Posterior vena cava (tissue), 2 donors: ENCODE measurements around the gene GJB4. TPM values are rescaled to one million over a fixed set of nuclear protein-coding genes. Genes with fewer than 3 reads are reported as not detected.
"Not testable (repeated sequence)": the region's sequence is repeated elsewhere in the genome, so short reads cannot be mapped to it uniquely, and the experiment has no call there.

Experiments used
- DNase-seq: peaks from one replicate; pipeline ENCODE4 v3.0.0-alpha.2; 2020; ENCODE audit warnings: low spot score
- intact Hi-C, 2 donors: fragments of 100-400 bp; cut with DNase I; formaldehyde crosslinking; loops; one replicate each; pipeline versions ENCODE4 v1.14.1 to v1.14.2; 2022 to 2023
- total RNA-seq, 2 donors: library from RNA; stranded (reverse); fragmentation: NEBNext Ultra II Directional; extraction: Animal tissue kit (Norgen Biotek cat#: 25700); gene quantifications; one replicate each; pipeline ENCODE4 v1.2.1, GENCODE V29; 2021
- donor health status: DM: yes; HTN: yes; CAD: no.
- donor health status: DM: yes; HTN: yes; CAD: no.

The GJB4 gene
- total RNA-seq, 2 donors from 2014 or later = not detected

DNA sequence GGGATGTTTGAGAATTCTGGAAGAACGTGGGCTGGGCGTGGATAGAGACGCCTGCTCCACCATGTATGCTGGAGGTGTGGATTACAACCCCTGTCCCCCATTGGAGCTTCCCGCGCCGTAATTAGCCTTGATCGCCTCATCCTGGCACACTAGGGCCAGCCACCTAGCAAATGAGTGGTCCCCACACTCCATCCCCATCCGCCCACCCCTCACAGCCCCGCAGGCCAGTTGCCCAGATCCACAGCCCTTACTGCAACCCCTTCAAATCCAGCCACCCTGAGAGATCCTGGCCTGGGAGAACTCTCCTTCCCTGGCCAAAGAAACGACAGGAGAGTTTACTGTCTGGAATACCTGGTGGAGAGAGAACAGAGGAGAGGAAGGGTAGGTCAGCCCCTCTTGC, 32.9 kb downstream of the GJB4 start:
- intact Hi-C loops = no loop called here
- DNase-seq = no peak

- DNase-seq = no peak
- intact Hi-C loops = no loop called here
Measured at GRCh38 chr1:34792868-34793727, 33.6 kb downstream of the GJB4 start, which contains the start of gene GJA4. TSS of gene GJA4 (plus strand) at chr1:34792999. CDS start at chr1:34794214, 1,215 bp downstream.

GRCh38 chr1:34794001-34794789, 34.7 kb downstream of the GJB4 start:
- intact Hi-C loops = no loop called here
- no peak for DNase-seq

- intact Hi-C loops = no loop called here
Measured at GRCh38 chr1:34794790-34795180, 35.2 kb downstream of the GJB4 start.

GRCh38 chr1:34795916-34796315, 36.4 kb downstream of the GJB4 start:
- intact Hi-C loops = no loop called here
- no peak for DNase-seq

More at GRCh38 chr1:34794790-34795180, 35.2 kb downstream of the GJB4 start:
- DNase-seq = no peak

- no peak for DNase-seq
- intact Hi-C loops = no loop called here
Measured at GRCh38 chr1:34796990-34797389, 37.5 kb downstream of the GJB4 start.

GRCh38 chr1:34800214-34800613, 40.7 kb downstream of the GJB4 start:
- no peak for DNase-seq
- intact Hi-C loops = no loop called here

- intact Hi-C loops = no loop called here
- DNase-seq = no peak
Measured at GRCh38 chr1:34803770-34804169, 44.2 kb downstream of the GJB4 start.

DNA sequence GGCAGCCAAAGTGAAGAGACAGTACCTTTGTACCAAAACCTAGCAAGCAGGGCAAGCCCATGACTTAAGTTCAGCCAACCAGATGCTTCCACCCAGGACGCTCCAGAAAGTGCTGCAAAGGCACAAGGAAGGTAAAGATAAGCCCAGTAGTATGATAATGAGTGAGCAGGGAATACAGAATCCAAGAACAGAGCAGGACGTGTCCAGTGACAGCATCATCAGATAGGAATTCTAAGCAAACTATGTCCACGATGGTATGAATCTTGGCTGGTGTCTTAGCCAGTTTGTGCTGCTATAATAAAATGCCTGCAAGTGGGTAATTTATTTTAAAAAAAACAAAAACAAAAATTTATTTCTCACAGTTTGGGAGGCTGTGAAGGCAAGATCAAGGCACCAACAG, 46.9 kb downstream of the GJB4 start:
- no peak for DNase-seq
- intact Hi-C loops = no loop called here

GRCh38 chr1:34808051-34808810, 48.7 kb downstream of the GJB4 start:
- no peak for DNase-seq
- intact Hi-C loops = no loop called here

DNA sequence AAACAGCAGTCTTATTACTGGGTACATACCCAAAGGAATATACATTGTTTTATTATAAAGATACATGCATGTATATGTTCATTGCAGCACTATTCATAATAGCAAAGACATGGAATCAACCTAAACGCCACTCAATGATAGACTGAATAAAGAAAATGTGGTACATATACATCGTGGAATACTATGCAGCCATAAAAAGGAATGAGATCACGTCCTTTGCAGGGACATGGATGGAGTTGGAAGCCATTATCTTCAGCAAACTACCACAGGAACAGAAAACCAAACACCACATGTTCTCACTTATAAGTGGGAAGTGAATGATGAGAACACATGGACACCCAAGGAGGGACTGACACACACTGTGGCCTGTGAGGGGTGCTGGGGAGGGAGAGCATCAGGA, 51.2 kb downstream of the GJB4 start:
- DNase-seq, intact Hi-C loops: not testable (repeated sequence)

Other genes starting within 250 kb of the GJB4 start
- gene GJB5, start 4.7 kb upstream of the GJB4 start, total RNA-seq = not detected
- not detected for gene GJB3, start 21.5 kb downstream of the GJB4 start, total RNA-seq
- 10 to 100 TPM; 21.8 to 26.8 TPM for gene GJA4, start 33.3 kb downstream of the GJB4 start, total RNA-seq
- 10 to 100 TPM; 52.3 to 57.5 TPM for gene SMIM12, start 100.0 kb downstream of the GJB4 start, total RNA-seq
- under 1 TPM; 0.37 to 0.57 TPM for gene DLGAP3, start 169.9 kb downstream of the GJB4 start, total RNA-seq
- 10 to 100 TPM; 22.4 to 33.0 TPM for gene TMEM35B, start 225.6 kb downstream of the GJB4 start, total RNA-seq